Mesenchymal stem cell (in vitro differentiated cells and primary cell): Measurements from ENCODE around the gene EPB41L1.

ENCODE experiments used
- DNase-seq: peaks from one replicate; pipeline ENCODE4 v3.0.0-alpha.2; 2013
- H2AFZ ChIP-seq: one replicate; pipeline ENCODE4 v1.6.1; 2013; ENCODE audit warnings: low read depth, mild to moderate bottlenecking, control low read depth, inconsistent platforms, low read length, moderate library complexity
- H2AK5ac ChIP-seq: 2 replicates; pipeline ENCODE4 v1.6.1; 2013; ENCODE audit warnings: low read length, moderate library complexity, mild to moderate bottlenecking, inconsistent platforms; ENCODE audit not compliant: severe bottlenecking
- H2BK120ac ChIP-seq: one replicate; pipeline ENCODE4 v1.6.1; 2013; ENCODE audit warnings: low read depth, mild to moderate bottlenecking, inconsistent platforms, low read length, moderate library complexity
- H2BK12ac ChIP-seq, 2 experiments: one replicate each; pipeline ENCODE4 v1.6.1; 2013; ENCODE audit warnings: inconsistent platforms in 2 of 2, low read length in 2 of 2, mild to moderate bottlenecking in 2 of 2, moderate library complexity in 2 of 2, control low read depth in 1 of 2
- H2BK15ac ChIP-seq: one replicate; pipeline ENCODE4 v1.6.1; 2013; ENCODE audit warnings: mild to moderate bottlenecking, low read depth, inconsistent platforms; ENCODE audit not compliant: poor library complexity, severe bottlenecking
- H2BK5ac ChIP-seq: 2 replicates; pipeline ENCODE4 v1.6.1; 2013; ENCODE audit warnings: low read depth, mild to moderate bottlenecking, low read length, control low read depth, inconsistent platforms; ENCODE audit not compliant: poor library complexity, severe bottlenecking
- H3K14ac ChIP-seq, 2 experiments: one replicate each; pipeline ENCODE4 v1.6.1; 2013; ENCODE audit warnings: inconsistent platforms in 2 of 2, low read length in 2 of 2, control low read depth in 1 of 2, mild to moderate bottlenecking in 1 of 2, moderate library complexity in 1 of 2
- H3K18ac ChIP-seq, 2 experiments: one replicate each; pipeline ENCODE4 v1.6.1; 2013; ENCODE audit warnings: inconsistent platforms in 2 of 2, low read length in 2 of 2, control low read depth in 1 of 2, low read depth in 1 of 2, mild to moderate bottlenecking in 1 of 2
- H3K23ac ChIP-seq, 2 experiments: one replicate each; pipeline ENCODE4 v1.6.1; 2013; ENCODE audit warnings: inconsistent platforms in 2 of 2, low read length in 2 of 2, mild to moderate bottlenecking in 2 of 2, moderate library complexity in 2 of 2, control low read depth in 1 of 2
- H3K27ac ChIP-seq: 2 replicates; pipeline ENCODE4 v1.5.1; 2013; ENCODE audit warnings: mild to moderate bottlenecking, moderate library complexity, low read length, control low read depth, inconsistent platforms; ENCODE audit not compliant: poor library complexity, severe bottlenecking
- H3K27me3 ChIP-seq, 2 experiments: 2 replicates each; pipeline versions ENCODE4 v1.6.1 to v1.7.0; 2013; ENCODE audit warnings: low read length in 2 of 2, mild to moderate bottlenecking in 2 of 2, moderate library complexity in 2 of 2, control low read depth in 1 of 2, inconsistent platforms in 1 of 2; ENCODE audit not compliant: control insufficient read depth in 1 of 2, insufficient read depth in 1 of 2
- H3K36me3 ChIP-seq, 2 experiments: 2 replicates each; pipeline versions ENCODE4 v1.6.1 to v1.7.0; 2013; ENCODE audit warnings: low read length in 2 of 2, control low read depth in 1 of 2, inconsistent platforms in 1 of 2, low read depth in 1 of 2, mild to moderate bottlenecking in 1 of 2; ENCODE audit not compliant: insufficient read depth in 2 of 2, control insufficient read depth in 1 of 2
- H3K4ac ChIP-seq, 2 experiments: one replicate each; pipeline ENCODE4 v1.6.1; 2013; ENCODE audit warnings: inconsistent platforms in 2 of 2, low read length in 2 of 2, mild to moderate bottlenecking in 2 of 2, moderate library complexity in 2 of 2, control low read depth in 1 of 2, low read depth in 1 of 2
- H3K4me1 ChIP-seq: 2 replicates; pipeline ENCODE4 v1.6.1; 2013; ENCODE audit warnings: low read depth, low read length, control low read depth; ENCODE audit not compliant: control insufficient read depth, insufficient read depth
- H3K4me2 ChIP-seq: 2 replicates; pipeline ENCODE4 v1.6.1; 2013; ENCODE audit warnings: low read length, mild to moderate bottlenecking, inconsistent platforms; ENCODE audit not compliant: poor library complexity, severe bottlenecking
- H3K4me3 ChIP-seq, 2 experiments: 2 replicates each; pipeline versions ENCODE4 v1.5.1 to v1.7.0; 2013; ENCODE audit warnings: low read length in 2 of 2, mild to moderate bottlenecking in 2 of 2, control low read depth in 1 of 2, low read depth in 1 of 2; ENCODE audit not compliant: insufficient read depth in 1 of 2
- H3K79me1 ChIP-seq: replicated peaks from 2 replicates; pipeline ENCODE4 v1.6.1; 2013; ENCODE audit warnings: mild to moderate bottlenecking, control low read depth, low read length, inconsistent platforms; ENCODE audit not compliant: poor library complexity, severe bottlenecking
- H3K9ac ChIP-seq: 2 replicates; pipeline ENCODE4 v1.7.0; 2013; ENCODE audit warnings: mild to moderate bottlenecking, low read length, moderate library complexity
- H3K9me3 ChIP-seq: 2 replicates; pipeline ENCODE4 v1.7.0; 2013; ENCODE audit warnings: mild to moderate bottlenecking, low read length; ENCODE audit not compliant: control insufficient read depth
- H4K8ac ChIP-seq: one replicate; pipeline ENCODE4 v1.6.1; 2013; ENCODE audit warnings: inconsistent platforms, mild to moderate bottlenecking, low read length, moderate library complexity
- H4K91ac ChIP-seq: one replicate; pipeline ENCODE4 v1.6.1; 2013; ENCODE audit warnings: mild to moderate bottlenecking, low read length, inconsistent platforms
- WGBS: methylation state at CpG from one replicate; pipeline ENCODE4 v1.1.7; 2013; ENCODE audit warnings: mixed read lengths; 5-methylcytosine and 5-hydroxymethylcytosine counted together

EPB41L1 gene

DNA sequence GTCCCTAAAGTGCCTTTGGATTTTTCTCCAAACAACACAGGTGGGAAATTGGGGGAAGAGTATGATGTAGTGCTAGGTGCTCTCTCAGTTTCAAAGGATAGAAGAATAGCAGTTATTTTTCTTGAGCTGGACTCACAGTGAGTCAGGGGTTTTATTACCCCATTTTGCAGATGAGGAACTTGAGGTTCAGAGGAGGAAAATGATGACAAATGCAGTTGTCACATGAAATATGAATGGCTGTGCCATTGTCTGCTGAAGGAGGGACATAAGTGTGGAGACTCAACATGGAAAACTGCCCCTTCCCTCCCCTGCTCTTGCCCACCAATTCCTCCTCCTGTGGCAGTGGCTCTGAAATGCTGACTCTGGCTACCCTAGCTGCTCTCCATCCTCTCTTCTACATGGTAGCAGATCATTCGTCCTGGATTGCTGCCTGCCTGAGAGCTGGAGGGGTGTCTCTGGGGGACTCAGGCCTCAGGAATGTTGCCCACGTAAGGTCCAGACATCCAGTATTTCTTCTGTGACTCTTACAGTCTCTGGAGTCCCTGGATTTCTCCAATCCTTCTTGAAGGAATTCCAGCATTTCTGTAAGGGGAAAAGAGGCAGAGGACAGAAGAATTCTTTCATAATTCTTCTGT is 37.6 kb upstream of the EPB41L1 start:
- no peak overlapping the region for H3K4me2 ChIP-seq
- 0% methylated on average over 2 of the region's 2 CpGs for WGBS
- peak overlapping the region in 1 of 2 experiments; percentile 62 for H3K14ac ChIP-seq
- H2BK12ac ChIP-seq: no peak overlapping the region
- H3K36me3 ChIP-seq: no peaks in the 10 kb centered on the region
- H2BK15ac ChIP-seq: no peak overlapping the region
- no peak overlapping the region for H2AK5ac ChIP-seq
- H3K4me3 ChIP-seq: no peak overlapping the region
- H2BK120ac ChIP-seq: no peak overlapping the region
- peaks cover 0 to 26% of the 10 kb centered on the region in 2 experiments for H3K27me3 ChIP-seq
- no peaks in the 10 kb centered on the region for H3K9me3 ChIP-seq
- peaks cover 3% of the 10 kb centered on the region for H3K4me1 ChIP-seq
- H3K9ac ChIP-seq: peak overlapping the region; percentile 57
- no peak overlapping the region for H3K18ac ChIP-seq
- no peak overlapping the region for H4K8ac ChIP-seq
- no peak overlapping the region for H3K23ac ChIP-seq
- peak; percentile 48 for DNase-seq
- no peak overlapping the region for H3K27ac ChIP-seq
- no peak overlapping the region for H4K91ac ChIP-seq
- H3K79me1 ChIP-seq: no peaks in the 10 kb centered on the region
- H3K4ac ChIP-seq: no peak overlapping the region
- H2BK5ac ChIP-seq: no peak overlapping the region
- no peak overlapping the region for H2AFZ ChIP-seq

DNA sequence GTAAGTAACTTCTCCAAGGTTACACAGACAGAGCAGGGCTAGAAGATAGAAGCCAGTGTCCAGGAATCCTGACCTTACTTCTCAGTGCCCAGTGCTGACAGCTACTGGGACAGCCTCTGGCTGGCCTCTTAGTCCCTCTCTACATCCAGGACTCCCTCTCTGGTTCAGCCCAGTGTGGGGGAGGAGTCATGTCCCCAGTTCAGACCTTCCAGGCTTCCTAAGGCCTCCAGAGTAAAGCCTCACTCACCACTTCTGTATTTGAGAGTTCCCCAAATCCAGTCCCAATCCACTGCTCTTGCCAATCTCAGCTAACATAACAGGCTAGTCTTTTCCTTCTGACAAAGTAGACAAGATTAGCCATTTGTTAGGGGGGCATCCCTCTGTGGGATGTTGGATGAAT is 36.9 kb upstream of the EPB41L1 start:
- Histone ChIP-seq H3K4me3 (no peak overlapping the region), H3K36me3 (no peaks in the 10 kb centered on the region), H3K9ac (peak overlapping the region; percentile 57), H3K23ac (no peak overlapping the region), H2BK120ac (no peak overlapping the region), H3K79me1 (no peaks in the 10 kb centered on the region), H3K4me2 (no peak overlapping the region), H3K27ac (no peak overlapping the region), H3K18ac (no peak overlapping the region), H4K91ac (no peak overlapping the region), H3K4ac (no peak overlapping the region), H3K27me3 (peaks cover 0 to 20% of the 10 kb centered on the region in 2 experiments), H3K9me3 (no peaks in the 10 kb centered on the region), H3K14ac (no peak overlapping the region), H2BK15ac (no peak overlapping the region), H2AK5ac (peak overlapping the region; percentile 60), H2BK5ac (no peak overlapping the region), H2BK12ac (no peak overlapping the region), H3K4me1 (peaks cover 3% of the 10 kb centered on the region), H2AFZ (no peak overlapping the region), H4K8ac (no peak overlapping the region)
- no peak for DNase-seq

GRCh38 chr20:36118371-36118770 is 36.2 kb upstream of the EPB41L1 start:
- Histone ChIP-seq H4K91ac (no peak overlapping the region), H3K4me1 (peaks cover 3% of the 10 kb centered on the region), H2BK15ac (no peak overlapping the region), H2AK5ac (no peak overlapping the region), H3K36me3 (no peaks in the 10 kb centered on the region), H3K9me3 (no peaks in the 10 kb centered on the region), H3K9ac (peak overlapping the region; percentile 57), H3K14ac (no peak overlapping the region), H4K8ac (no peak overlapping the region), H3K27ac (no peak overlapping the region), H3K4me2 (no peak overlapping the region), H2AFZ (no peak overlapping the region), H2BK12ac (no peak overlapping the region), H3K4ac (no peak overlapping the region), H3K4me3 (no peak overlapping the region), H3K23ac (no peak overlapping the region), H2BK120ac (no peak overlapping the region), H3K79me1 (no peaks in the 10 kb centered on the region), H3K18ac (no peak overlapping the region), H3K27me3 (peaks cover 0 to 14% of the 10 kb centered on the region in 2 experiments), H2BK5ac (no peak overlapping the region)
- 71% methylated on average over 1 of the region's 2 CpGs for WGBS
- no peak for DNase-seq

GRCh38 chr20:36119537-36119936 is 35.0 kb upstream of the EPB41L1 start:
- Histone ChIP-seq H3K18ac (no peak overlapping the region), H4K91ac (no peak overlapping the region), H4K8ac (no peak overlapping the region), H3K36me3 (no peaks in the 10 kb centered on the region), H2BK5ac (no peak overlapping the region), H2BK15ac (no peak overlapping the region), H3K9ac (no peak overlapping the region), H3K4ac (no peak overlapping the region), H3K4me2 (no peak overlapping the region), H2BK12ac (no peak overlapping the region), H2AFZ (no peak overlapping the region), H3K9me3 (no peaks in the 10 kb centered on the region), H3K23ac (no peak overlapping the region), H3K14ac (no peak overlapping the region), H3K4me3 (no peak overlapping the region), H3K79me1 (no peaks in the 10 kb centered on the region), H3K27ac (no peak overlapping the region), H3K4me1 (peaks cover 3% of the 10 kb centered on the region), H3K27me3 (peaks cover 0 to 3% of the 10 kb centered on the region in 2 experiments), H2AK5ac (no peak overlapping the region), H2BK120ac (no peak overlapping the region)
- WGBS: 87% methylated on average over 6 of the region's 6 CpGs
- no peak for DNase-seq
